ENCODE data around the gene ENTHD1. TPM values are rescaled to one million over a fixed set of nuclear protein-coding genes. Genes with fewer than 3 reads are reported as not detected.
A peak's percentile ranks its signal among the peaks of the same experiment; 100 is the strongest.
"Not testable (repeated sequence)": the region's sequence is repeated elsewhere in the genome, so short reads cannot be mapped to it uniquely, and the experiment has no call there.

Gene ENTHD1
- total and polyA plus RNA-seq, 8 donors = not detected

DNA sequence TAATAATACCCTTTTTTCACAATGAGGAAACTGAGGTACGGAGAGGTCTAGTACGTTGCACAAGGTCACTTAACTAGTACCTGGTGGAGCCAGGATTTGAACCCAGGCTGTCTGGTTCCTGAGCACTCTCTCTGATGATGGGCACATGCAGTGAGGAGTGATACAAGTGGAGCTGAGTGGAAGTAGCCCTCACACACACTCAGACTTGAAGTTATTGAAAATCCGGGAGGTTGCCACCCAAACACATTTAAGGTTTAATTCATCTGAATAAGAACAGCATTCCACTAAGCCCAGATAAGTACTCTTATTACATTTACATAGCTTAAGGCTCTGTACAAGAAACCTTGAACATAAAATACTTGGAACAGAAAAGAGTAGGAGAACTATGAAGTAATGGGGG is 12.1 kb upstream of the ENTHD1 start:
- H3K9me3 ChIP-seq = no peaks in the 10 kb centered on the region
- TF ChIP-seq POLR2A (IDR thresholded peaks at IDR 0.05) (no peak), CTCF (IDR thresholded peaks at IDR 0.05) (no peak), EP300 (IDR thresholded peaks at IDR 0.05) (no peak), POLR2AphosphoS5 (IDR thresholded peaks at IDR 0.05) (no peak)
- no peaks in the 10 kb centered on the region for H3K36me3 ChIP-seq
- no peak for DNase-seq
- intact Hi-C loops (cut with DNase I; ENCODE audit: low total_unique reads) = no loop called here
- no peaks in the 10 kb centered on the region for H3K27me3 ChIP-seq
- 76 to 93% (median 79%) methylated on average over 3 of the region's 3 CpGs for WGBS, 5 donors
- peak overlapping the region in 1 of 4 donors; percentile 11 for H3K4me3 ChIP-seq
- H3K27ac ChIP-seq = peak overlapping the region in 4 of 5 donors; percentile 9 to 23 (median 16)
- H3K4me1 ChIP-seq = peaks cover 0 to 3% (median 0%) of the 10 kb centered on the region in 4 donors

DNA sequence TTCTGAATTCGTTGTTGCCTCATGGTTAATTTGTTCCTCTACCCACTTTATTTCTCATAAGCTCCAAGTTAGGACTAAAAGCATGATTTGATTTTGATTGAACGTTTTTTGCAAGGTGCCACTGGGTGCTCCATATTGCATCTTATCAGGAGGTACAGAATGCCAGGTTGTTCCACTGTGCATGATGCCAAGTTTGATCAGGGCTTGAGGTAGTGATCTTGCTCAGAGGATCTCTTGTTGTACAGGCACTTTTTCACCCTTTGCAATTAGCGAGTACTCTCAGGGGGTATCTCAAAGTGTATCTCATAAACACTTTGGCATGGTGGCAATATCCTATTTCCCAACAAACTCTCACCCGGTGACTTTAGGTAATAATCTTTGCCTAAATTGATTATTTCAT is 11.3 kb upstream of the ENTHD1 start:
- Histone ChIP-seq H3K4me3 (peak overlapping the region in 2 of 4 donors; percentile 4 to 11), H3K4me1 (peaks cover 0 to 10% (median 0%) of the 10 kb centered on the region in 4 donors), H3K36me3 (no peaks in the 10 kb centered on the region), H3K27me3 (no peaks in the 10 kb centered on the region), H3K27ac (peak overlapping the region in 3 of 5 donors; percentile 9 to 47 (median 23)), H3K9me3 (no peaks in the 10 kb centered on the region)
- 70 to 77% (median 73%) methylated on average over 4 of the region's 4 CpGs for WGBS, 5 donors
- TF ChIP-seq POLR2AphosphoS5 (IDR thresholded peaks at IDR 0.05) (no peak), POLR2A (IDR thresholded peaks at IDR 0.05) (no peak), CTCF (IDR thresholded peaks at IDR 0.05) (no peak), EP300 (IDR thresholded peaks at IDR 0.05) (no peak)
- no peak for DNase-seq
- intact Hi-C loops (cut with DNase I; ENCODE audit: low total_unique reads) = no loop called here

- H3K36me3 ChIP-seq; H3K9me3 ChIP-seq; DNase-seq; H3K27me3 ChIP-seq; H3K4me1 ChIP-seq; intact Hi-C loops (cut with DNase I; ENCODE audit: low total_unique reads); H3K4me3 ChIP-seq: not testable (repeated sequence)
- 79 to 87% (median 84%) methylated on average over 10 of the region's 10 CpGs for WGBS, 5 donors
- H3K27ac ChIP-seq = peak overlapping the region in 3 of 5 donors; percentile 3 to 54 (median 47)
These were observed 10.5 kb upstream of the ENTHD1 start for GRCh38 chr22:39904024-39904423.

- WGBS, 5 donors = 74 to 79% (median 77%) methylated on average over 8 of the region's 8 CpGs
- intact Hi-C loops (cut with DNase I; ENCODE audit: low total_unique reads) = no loop called here
- Histone ChIP-seq H3K36me3 (no peaks in the 10 kb centered on the region), H3K9me3 (no peaks in the 10 kb centered on the region), H3K4me1 (peaks cover 0 to 10% (median 0%) of the 10 kb centered on the region in 4 donors), H3K27ac (peak overlapping the region in 3 of 5 donors; percentile 23 to 30 (median 28)), H3K27me3 (no peaks in the 10 kb centered on the region), H3K4me3 (peak overlapping the region; percentile 0 to 20 (median 3))
- TF ChIP-seq POLR2AphosphoS5 (IDR thresholded peaks at IDR 0.05) (no peak), EP300 (IDR thresholded peaks at IDR 0.05) (no peak), POLR2A (IDR thresholded peaks at IDR 0.05) (no peak), CTCF (IDR thresholded peaks at IDR 0.05) (no peak)
- no peak for DNase-seq
These were observed 8.1 kb upstream of the ENTHD1 start for GRCh38 chr22:39901565-39902146.

Measured in stomach (tissue), 9 donors.